ENCODE measurements around the gene LIF.

- TF ChIP-seq POLR2A (IDR thresholded peaks at IDR 0.05) (no peak), CTCF (IDR thresholded peaks at IDR 0.05) (peak in 1 of 5 experiments; percentile 8)
Observed at GRCh38 chr22:30208631-30209603, 37.6 kb downstream of the LIF start.

All from tibial nerve (tissue), 3 donors.